T47D (cell line): ENCODE measurements around the gene FAM217B.
"Not testable (repeated sequence)": the region's sequence is repeated elsewhere in the genome, so short reads cannot be mapped to it uniquely, and the experiment has no call there.

ENCODE experiments used
- DNase-seq, 2 experiments: peaks; one replicate each; pipeline versions ENCODE4 v3.0.0 to v3.0.0-alpha.2; 2011 to 2012; ENCODE audit warnings: low read depth in 1 of 2, low spot score in 1 of 2
- JUND ChIP-seq: IDR thresholded peaks from 2 replicates; pipeline ENCODE4 v1.6.1; 2012; ENCODE audit warnings: low read depth
- in situ Hi-C: cut with HindIII; loops from 2 replicates; pipeline ENCODE4 v1.10.0; 2016; ENCODE audit warnings: low sequenced_read_pairs, low pct_unique_long_range_greater_than_20kb

FAM217B gene

GRCh38 chr20:59940956-59941294 lies 736 bp downstream of the FAM217B start:
- no peak for DNase-seq
- in situ Hi-C loops: no loop called here
- no peak for TF ChIP-seq JUND

DNA sequence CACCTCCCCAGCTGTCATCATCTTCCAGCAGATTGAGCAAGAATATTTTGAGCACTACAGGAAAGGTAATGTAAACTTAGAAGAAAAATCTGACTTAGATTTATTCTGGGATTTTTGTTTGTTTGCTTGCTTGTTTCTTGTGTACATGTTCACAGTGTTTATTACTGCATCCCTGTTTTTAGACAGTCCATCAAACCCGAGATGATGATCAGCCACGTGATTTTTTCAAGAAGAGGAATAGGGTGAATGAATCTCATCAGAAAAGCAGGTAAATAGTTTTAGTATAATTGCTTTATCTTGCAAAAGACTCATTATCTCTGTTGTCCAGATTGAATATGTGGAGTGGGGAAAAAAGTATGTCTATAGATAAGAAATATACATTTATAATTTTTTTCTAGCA lies 2.1 kb downstream of the FAM217B start:
- no peak for TF ChIP-seq JUND
- DNase-seq: no peak
- in situ Hi-C loops: no loop called here

DNA sequence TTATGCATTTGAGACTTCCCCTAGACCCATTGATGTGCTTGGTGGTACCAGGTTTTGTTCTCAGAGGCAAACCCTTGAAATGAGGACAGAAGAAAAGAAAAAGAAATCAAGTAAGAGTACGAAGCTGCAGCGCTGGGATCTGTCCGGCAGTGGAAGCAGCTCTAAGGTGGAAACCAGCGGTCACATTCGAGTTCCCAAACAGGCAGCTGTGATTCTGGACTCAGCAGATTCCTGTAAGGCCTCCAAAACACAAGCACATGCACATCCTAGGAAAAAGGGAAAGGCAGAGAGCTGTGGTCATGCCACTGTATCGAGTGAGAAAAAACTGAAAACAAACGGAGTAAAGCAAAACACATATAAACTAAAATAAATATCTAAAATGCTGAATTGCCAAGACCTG lies 4.5 kb downstream of the FAM217B start:
- no peak for DNase-seq
- TF ChIP-seq JUND: no peak
- in situ Hi-C loops: no loop called here

- in situ Hi-C loops: no loop called here
- no peak for TF ChIP-seq JUND
- no peak for DNase-seq
Observed at GRCh38 chr20:59945175-59945574, 5.0 kb downstream of the FAM217B start.

DNA sequence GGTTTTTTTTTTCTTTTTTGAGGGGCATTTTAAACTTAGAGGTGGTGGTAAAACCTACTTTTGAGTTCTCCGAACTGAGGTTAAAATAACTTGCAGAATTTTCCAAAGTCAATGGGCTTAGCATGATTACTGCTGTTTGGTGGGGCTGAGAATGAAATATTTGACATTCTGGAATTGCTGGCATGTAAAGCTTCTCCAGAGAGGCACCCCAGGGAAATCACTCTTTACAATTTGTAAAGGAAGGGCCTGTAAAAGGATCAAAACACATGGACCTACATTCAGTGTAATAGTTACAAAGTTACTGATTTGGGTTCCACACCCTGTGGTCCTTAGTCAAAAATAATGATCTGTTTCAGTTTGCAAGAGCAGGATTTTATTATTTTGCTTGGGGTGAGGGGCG lies 5.5 kb downstream of the FAM217B start:
- DNase-seq: no peak
- in situ Hi-C loops: no loop called here
- no peak for TF ChIP-seq JUND

DNA sequence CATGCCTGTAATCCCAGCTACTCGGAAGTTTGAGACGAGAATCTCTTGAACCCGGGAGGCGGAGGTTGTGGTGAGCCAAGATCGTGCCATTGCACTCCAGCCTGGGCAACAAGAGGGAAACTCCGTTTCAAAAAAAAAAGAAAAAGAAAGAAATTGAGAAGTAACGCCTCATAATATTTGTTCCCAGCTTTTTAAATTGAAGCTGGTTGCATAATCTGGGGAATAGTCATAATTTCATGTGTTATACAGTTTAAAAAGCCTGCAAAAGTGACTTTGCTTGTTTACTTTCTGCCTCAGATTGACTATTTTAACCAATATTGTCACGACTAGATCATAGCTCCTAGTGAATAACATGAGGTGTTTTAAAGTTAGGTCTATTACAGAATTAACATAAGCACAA lies 7.2 kb downstream of the FAM217B start:
- in situ Hi-C loops: no loop called here
- TF ChIP-seq JUND: no peak

DNA sequence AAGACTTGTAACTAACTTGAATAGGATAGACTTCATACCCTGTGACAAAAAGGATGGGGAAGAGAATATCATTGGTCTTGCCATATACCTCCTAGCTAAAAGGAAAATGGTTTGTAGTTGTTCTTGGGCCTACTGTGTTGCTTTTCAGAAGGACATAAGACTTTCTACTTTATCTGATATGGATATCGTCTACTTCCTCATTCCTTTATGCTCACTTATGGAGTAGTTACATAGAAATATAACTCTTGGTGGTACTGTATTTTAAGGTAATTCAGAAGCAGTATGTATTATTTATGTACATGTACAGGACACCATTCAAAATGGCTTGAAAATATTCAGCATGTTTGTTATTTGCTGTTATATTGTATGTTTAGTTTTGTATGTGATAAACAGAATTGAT lies 8.0 kb downstream of the FAM217B start:
- in situ Hi-C loops: no loop called here
- DNase-seq: no peak
- no peak for TF ChIP-seq JUND

More for the DNA sequence above, 7.2 kb downstream of the FAM217B start:
- DNase-seq: no peak

GRCh38 chr20:59948828-59949720 lies 8.9 kb downstream of the FAM217B start:
- peak in 1 of 2 experiments; percentile 65 for DNase-seq
- in situ Hi-C loops: no loop called here
- no peak for TF ChIP-seq JUND

- in situ Hi-C loops: no loop called here
- no peak for TF ChIP-seq JUND
- no peak for DNase-seq
Observed at GRCh38 chr20:59949911-59950310, 9.7 kb downstream of the FAM217B start.

DNA sequence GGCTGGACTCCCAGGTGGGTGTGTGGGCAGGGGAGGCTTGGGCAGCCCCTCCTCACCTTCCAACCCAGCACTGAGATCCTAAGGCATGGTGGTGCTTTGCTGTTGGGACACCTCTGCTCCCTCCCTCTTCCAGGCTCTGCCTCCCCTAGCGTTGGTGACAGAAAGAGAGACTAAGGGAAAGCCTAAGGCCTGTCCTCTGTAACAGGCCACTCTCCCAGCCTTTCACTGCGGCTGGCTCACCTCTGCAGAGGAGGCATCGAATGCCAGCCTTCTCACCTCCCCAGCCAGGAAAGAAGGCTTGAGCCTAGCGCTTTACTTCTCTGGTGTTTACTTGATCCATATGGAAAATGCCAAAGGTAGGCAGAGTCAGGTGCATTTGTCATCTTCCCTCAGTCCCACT lies 14.5 kb downstream of the FAM217B start:
- TF ChIP-seq JUND: no peak
- DNase-seq: no peak
- in situ Hi-C loops: no loop called here

GRCh38 chr20:59955131-59955796 lies 15.1 kb downstream of the FAM217B start:
- in situ Hi-C loops: no loop called here
- peak; percentile 26 to 84 for DNase-seq
- TF ChIP-seq JUND: no peak

GRCh38 chr20:59957568-59957967 lies 17.4 kb downstream of the FAM217B start:
- DNase-seq, in situ Hi-C loops: not testable (repeated sequence)
- TF ChIP-seq JUND: peak; percentile 53; the same call in 1 of the 2 replicates

DNA sequence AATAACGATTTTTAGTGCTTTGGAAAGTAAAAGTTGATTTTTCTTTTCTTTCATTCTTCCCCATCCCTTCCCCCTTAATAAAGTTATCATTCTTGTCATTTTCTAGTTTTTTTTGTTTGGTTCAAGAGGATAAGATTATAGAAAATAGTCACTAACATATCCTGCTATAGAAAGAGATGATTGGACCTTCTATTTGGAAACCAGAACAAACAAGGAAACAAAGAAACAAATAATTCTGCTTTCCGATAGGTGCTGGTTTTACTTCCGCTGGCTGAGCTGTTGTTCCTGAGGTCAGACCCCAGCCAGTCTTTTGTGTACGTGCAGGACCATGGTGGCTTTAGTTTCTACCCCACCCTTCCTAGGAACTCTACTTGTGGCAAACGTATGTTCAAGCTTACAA lies 17.9 kb downstream of the FAM217B start, which contains the start of gene CDH26:
TSS of gene CDH26 (plus strand) at position 301 of the 400 bp plus-strand sequence. CDS start 304 bp downstream, outside the sequence.
- DNase-seq: no peak
- TF ChIP-seq JUND: no peak
- in situ Hi-C loops: no loop called here

GRCh38 chr20:59958626-59959025 lies 18.4 kb downstream of the FAM217B start:
- in situ Hi-C loops: no loop called here
- no peak for DNase-seq
- no peak for TF ChIP-seq JUND
